Fibroblast of skin of left quadriceps (primary cell): ENCODE measurements around the gene SF3B6.
"Not testable (repeated sequence)": the region's sequence is repeated elsewhere in the genome, so short reads cannot be mapped to it uniquely, and the experiment has no call there.

Experiments
- DNase-seq, 2 experiments: peaks; one replicate each; pipeline ENCODE4 v3.0.0-alpha.2; 2013; ENCODE audit warnings: low read depth in 2 of 2

The SF3B6 gene

GRCh38 chr2:24050041-24050979, 25.8 kb downstream of the SF3B6 start:
- DNase-seq = no peak

- no peak for DNase-seq
These were observed 26.6 kb downstream of the SF3B6 start, which contains the start of gene FKBP1B for GRCh38 chr2:24049485-24050021. TSS of gene FKBP1B (plus strand) at chr2:24049741. CDS start at chr2:24049850, 109 bp downstream.

- DNase-seq = no peak
These were observed 27.2 kb downstream of the SF3B6 start for GRCh38 chr2:24048769-24049484.

GRCh38 chr2:24047703-24048033, 28.5 kb downstream of the SF3B6 start:
- no peak for DNase-seq

GRCh38 chr2:24046930-24047702, 29.0 kb downstream of the SF3B6 start, which contains the start of gene WDCP:
TSS of gene WDCP (minus strand) at chr2:24047391. CDS start at chr2:24039494, 7,897 bp downstream.
- DNase-seq = peak; percentile 95 to 96

- DNase-seq = no peak
These were observed 29.6 kb downstream of the SF3B6 start for GRCh38 chr2:24046599-24046929.

- DNase-seq = no peak
These were observed 30.3 kb downstream of the SF3B6 start for GRCh38 chr2:24045511-24046508.

- DNase-seq = not testable (repeated sequence)
These were observed 33.0 kb downstream of the SF3B6 start for GRCh38 chr2:24043133-24043532.

GRCh38 chr2:24040511-24040910, 35.6 kb downstream of the SF3B6 start:
- no peak for DNase-seq

GRCh38 chr2:24038786-24039499, 37.2 kb downstream of the SF3B6 start:
- no peak for DNase-seq

GRCh38 chr2:24026233-24026632, 49.9 kb downstream of the SF3B6 start:
- DNase-seq = no peak

GRCh38 chr2:24024996-24025663, 51.0 kb downstream of the SF3B6 start:
- DNase-seq = no peak

GRCh38 chr2:24024018-24024417, 52.1 kb downstream of the SF3B6 start:
- no peak for DNase-seq

- no peak for DNase-seq
These were observed 53.1 kb downstream of the SF3B6 start for GRCh38 chr2:24022975-24023575.

GRCh38 chr2:24022324-24022974, 53.7 kb downstream of the SF3B6 start:
- DNase-seq = no peak

- no peak for DNase-seq
These were observed 54.8 kb downstream of the SF3B6 start for GRCh38 chr2:24021122-24021998.

GRCh38 chr2:24020244-24020643, 55.9 kb downstream of the SF3B6 start:
- no peak for DNase-seq
